OCI-LY1 (cell line): ENCODE results near the gene ABLIM2.
"Not testable (repeated sequence)": the region's sequence is repeated elsewhere in the genome, so short reads cannot be mapped to it uniquely, and the experiment has no call there.

Source experiments
- H2AFZ ChIP-seq: fragments of 200-600 bp; sonication (generic), shearing (Covaris generic); 2 replicates; pipeline ENCODE4 v1.6.0; 2014; ENCODE audit warnings: antibody characterized with exemption, mild to moderate bottlenecking, low read length
- H3F3A ChIP-seq: fragments of 200-600 bp; sonication (generic), shearing (Covaris generic); 2 replicates; pipeline ENCODE4 v1.6.0; 2014; ENCODE audit warnings: mild to moderate bottlenecking, antibody characterized with exemption, low read length, moderate library complexity; ENCODE audit not compliant: insufficient read depth
- H3K27ac ChIP-seq: fragments of 200-600 bp; sonication (generic); 2 replicates; pipeline ENCODE4 v1.5.1; 2014; ENCODE audit warnings: low read length, mixed run types, mild to moderate bottlenecking, low read depth; ENCODE audit not compliant: poor library complexity, severe bottlenecking
- H3K27me3 ChIP-seq: fragments of 200-600 bp; sonication (generic); 2 replicates; pipeline ENCODE4 v1.6.0; 2014; ENCODE audit warnings: antibody characterized with exemption, mild to moderate bottlenecking, low read length, moderate library complexity; ENCODE audit not compliant: insufficient read depth
- H3K36me3 ChIP-seq: fragments of 200-600 bp; sonication (generic); 2 replicates; pipeline ENCODE4 v1.6.1; 2014; ENCODE audit warnings: mild to moderate bottlenecking, antibody characterized with exemption, low read length, moderate library complexity, mixed read lengths; ENCODE audit not compliant: insufficient read depth
- H3K4me1 ChIP-seq: fragments of 200-600 bp; sonication (generic); 2 replicates; pipeline ENCODE4 v1.5.1; 2014; ENCODE audit warnings: mild to moderate bottlenecking, low read length, moderate library complexity; ENCODE audit not compliant: insufficient read depth, severe bottlenecking
- H3K4me2 ChIP-seq: fragments of 200-600 bp; sonication (generic), shearing (Covaris generic); 2 replicates; pipeline ENCODE4 v1.6.1; 2014; ENCODE audit warnings: low read length
- H3K4me3 ChIP-seq: fragments of 200-600 bp; sonication (generic); 2 replicates; pipeline ENCODE4 v1.5.1; 2014; ENCODE audit warnings: low read length, low read depth, mild to moderate bottlenecking, mixed read lengths; ENCODE audit not compliant: poor library complexity, severe bottlenecking
- H3K79me2 ChIP-seq: fragments of 200-600 bp; shearing (Covaris generic); 2 replicates; pipeline ENCODE4 v1.6.1; 2016; ENCODE audit warnings: mixed run types, low read length, mixed read lengths; ENCODE audit not compliant: insufficient read depth
- H3K9ac ChIP-seq: fragments of 200-600 bp; sonication (generic), shearing (Covaris generic); 2 replicates; pipeline ENCODE4 v1.6.1; 2014; ENCODE audit warnings: mild to moderate bottlenecking, low read length, mixed read lengths
- H3K9me2 ChIP-seq: fragments of 200-600 bp; sonication (generic), shearing (Covaris generic); 2 replicates; pipeline ENCODE4 v1.6.1; 2014; ENCODE audit warnings: low read depth, mild to moderate bottlenecking, low read length, mixed read lengths
- H3K9me3 ChIP-seq: fragments of 200-600 bp; shearing (Covaris generic); 2 replicates; pipeline ENCODE4 v1.6.1; 2014; ENCODE audit warnings: low read length, mixed read lengths
- H4K20me1 ChIP-seq: fragments of 200-600 bp; sonication (generic), shearing (Covaris generic); 2 replicates; pipeline ENCODE4 v1.6.0; 2016; ENCODE audit warnings: mild to moderate bottlenecking, low read length; ENCODE audit not compliant: insufficient read depth
- CTCF ChIP-seq: fragments of 200-600 bp; sonication (generic), shearing (Covaris generic); IDR thresholded peaks from 2 replicates; pipeline ENCODE4 v1.5.1; 2017; ENCODE audit warnings: mild to moderate bottlenecking, antibody characterized with exemption, low read length, moderate library complexity, mixed read lengths
- EZH2 ChIP-seq: fragments of 200-600 bp; sonication (generic), shearing (Covaris generic); IDR thresholded peaks from 2 replicates; pipeline ENCODE4 v1.8.0; 2017; ENCODE audit warnings: borderline replicate concordance, mixed run types, mild to moderate bottlenecking, antibody characterized with exemption, low read length, moderate library complexity, mixed read lengths

The ABLIM2 gene

GRCh38 chr4:7945709-7946380 lies 212.8 kb downstream of the ABLIM2 start:
- Histone ChIP-seq H3K4me2 (no peak overlapping the region), H3K79me2 (no peaks in the 10 kb centered on the region), H3K27ac (no peak overlapping the region), H3K9ac (no peak overlapping the region), H3K27me3 (no peaks in the 10 kb centered on the region), H3K4me1 (no peaks in the 10 kb centered on the region), H3K4me3 (no peak overlapping the region), H3K9me3 (no peaks in the 10 kb centered on the region), H2AFZ (no peak overlapping the region), H3K36me3 (no peaks in the 10 kb centered on the region), H3K9me2 (no peaks in the 10 kb centered on the region), H4K20me1 (no peaks in the 10 kb centered on the region), H3F3A (no peaks in the 10 kb centered on the region)
- no peak for TF ChIP-seq CTCF
- no peak for TF ChIP-seq EZH2

GRCh38 chr4:7944599-7945220 lies 213.9 kb downstream of the ABLIM2 start:
- H3K79me2 ChIP-seq, result no peaks in the 10 kb centered on the region
- H3K36me3 ChIP-seq, result no peaks in the 10 kb centered on the region
- H3F3A ChIP-seq, result no peaks in the 10 kb centered on the region
- H3K9ac ChIP-seq, result no peak overlapping the region
- no peaks in the 10 kb centered on the region for H4K20me1 ChIP-seq
- no peak overlapping the region for H3K4me3 ChIP-seq
- no peaks in the 10 kb centered on the region for H3K9me2 ChIP-seq
- TF ChIP-seq CTCF (no peak), EZH2 (no peak)
- no peak overlapping the region for H3K27ac ChIP-seq
- H3K4me1 ChIP-seq, result no peaks in the 10 kb centered on the region
- no peaks in the 10 kb centered on the region for H3K27me3 ChIP-seq
- H3K9me3 ChIP-seq, result no peaks in the 10 kb centered on the region
- no peak overlapping the region for H2AFZ ChIP-seq
- no peak overlapping the region for H3K4me2 ChIP-seq

GRCh38 chr4:7943688-7944087 lies 214.9 kb downstream of the ABLIM2 start:
- H3K27me3 ChIP-seq, H3K9ac ChIP-seq, H3K4me1 ChIP-seq, H3K79me2 ChIP-seq, H3K36me3 ChIP-seq, H3K4me3 ChIP-seq, H3K9me2 ChIP-seq, H4K20me1 ChIP-seq, H3K27ac ChIP-seq, H3K4me2 ChIP-seq, H3K9me3 ChIP-seq, H3F3A ChIP-seq, H2AFZ ChIP-seq: not testable (repeated sequence)

GRCh38 chr4:7943211-7943610 lies 215.4 kb downstream of the ABLIM2 start:
- Histone ChIP-seq H3K79me2 (no peaks in the 10 kb centered on the region), H3K27me3 (no peaks in the 10 kb centered on the region), H3K9me2 (no peaks in the 10 kb centered on the region), H3K9ac (no peak overlapping the region), H3K27ac (no peak overlapping the region), H3K4me3 (no peak overlapping the region), H3K4me1 (no peaks in the 10 kb centered on the region), H3F3A (no peaks in the 10 kb centered on the region), H2AFZ (no peak overlapping the region), H3K9me3 (no peaks in the 10 kb centered on the region), H3K4me2 (no peak overlapping the region), H3K36me3 (no peaks in the 10 kb centered on the region), H4K20me1 (no peaks in the 10 kb centered on the region)
- no peak for TF ChIP-seq EZH2
- TF ChIP-seq CTCF, result no peak
